AG10803 (cell line): ENCODE results near the gene SLF2.

Experiments
- DNase-seq: peaks from one replicate; pipeline ENCODE4 v3.0.0; 2010; ENCODE audit warnings: low read depth
- H3K4me3 ChIP-seq: 2 replicates; pipeline ENCODE4 v1.5.1; 2011; ENCODE audit warnings: mild to moderate bottlenecking, low read length, control low read depth
- TF ChIP-seq, protein P1 (sequence below): conservative IDR thresholded peaks from 2 replicates; pipeline ENCODE4 v1.5.1; 2011; ENCODE audit warnings: mild to moderate bottlenecking, low read length, control low read depth, inconsistent platforms

The SLF2 gene

DNA sequence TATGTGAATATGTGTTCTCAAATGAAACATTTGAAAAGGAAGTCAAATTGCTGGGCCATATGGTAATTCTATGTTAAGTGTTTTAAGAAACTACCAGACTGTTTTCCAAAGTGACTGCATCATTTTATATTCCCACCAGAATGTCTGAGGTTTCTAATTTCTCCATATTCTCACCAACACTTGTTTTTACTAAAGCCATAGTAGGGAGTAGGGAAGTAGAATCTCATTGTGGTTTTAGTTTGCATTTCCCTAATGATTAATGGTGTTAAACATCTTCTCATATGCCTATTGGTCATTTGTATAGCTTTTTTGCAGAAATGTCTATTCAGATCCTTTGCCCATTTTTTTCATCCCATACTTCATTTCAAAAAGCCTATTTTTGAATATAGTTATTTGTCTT lies 47.5 kb downstream of the SLF2 start:
- TF ChIP-seq, protein P1, sequence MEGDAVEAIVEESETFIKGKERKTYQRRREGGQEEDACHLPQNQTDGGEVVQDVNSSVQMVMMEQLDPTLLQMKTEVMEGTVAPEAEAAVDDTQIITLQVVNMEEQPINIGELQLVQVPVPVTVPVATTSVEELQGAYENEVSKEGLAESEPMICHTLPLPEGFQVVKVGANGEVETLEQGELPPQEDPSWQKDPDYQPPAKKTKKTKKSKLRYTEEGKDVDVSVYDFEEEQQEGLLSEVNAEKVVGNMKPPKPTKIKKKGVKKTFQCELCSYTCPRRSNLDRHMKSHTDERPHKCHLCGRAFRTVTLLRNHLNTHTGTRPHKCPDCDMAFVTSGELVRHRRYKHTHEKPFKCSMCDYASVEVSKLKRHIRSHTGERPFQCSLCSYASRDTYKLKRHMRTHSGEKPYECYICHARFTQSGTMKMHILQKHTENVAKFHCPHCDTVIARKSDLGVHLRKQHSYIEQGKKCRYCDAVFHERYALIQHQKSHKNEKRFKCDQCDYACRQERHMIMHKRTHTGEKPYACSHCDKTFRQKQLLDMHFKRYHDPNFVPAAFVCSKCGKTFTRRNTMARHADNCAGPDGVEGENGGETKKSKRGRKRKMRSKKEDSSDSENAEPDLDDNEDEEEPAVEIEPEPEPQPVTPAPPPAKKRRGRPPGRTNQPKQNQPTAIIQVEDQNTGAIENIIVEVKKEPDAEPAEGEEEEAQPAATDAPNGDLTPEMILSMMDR = no peak
- DNase-seq = no peak
- no peak overlapping the region for H3K4me3 ChIP-seq

DNA sequence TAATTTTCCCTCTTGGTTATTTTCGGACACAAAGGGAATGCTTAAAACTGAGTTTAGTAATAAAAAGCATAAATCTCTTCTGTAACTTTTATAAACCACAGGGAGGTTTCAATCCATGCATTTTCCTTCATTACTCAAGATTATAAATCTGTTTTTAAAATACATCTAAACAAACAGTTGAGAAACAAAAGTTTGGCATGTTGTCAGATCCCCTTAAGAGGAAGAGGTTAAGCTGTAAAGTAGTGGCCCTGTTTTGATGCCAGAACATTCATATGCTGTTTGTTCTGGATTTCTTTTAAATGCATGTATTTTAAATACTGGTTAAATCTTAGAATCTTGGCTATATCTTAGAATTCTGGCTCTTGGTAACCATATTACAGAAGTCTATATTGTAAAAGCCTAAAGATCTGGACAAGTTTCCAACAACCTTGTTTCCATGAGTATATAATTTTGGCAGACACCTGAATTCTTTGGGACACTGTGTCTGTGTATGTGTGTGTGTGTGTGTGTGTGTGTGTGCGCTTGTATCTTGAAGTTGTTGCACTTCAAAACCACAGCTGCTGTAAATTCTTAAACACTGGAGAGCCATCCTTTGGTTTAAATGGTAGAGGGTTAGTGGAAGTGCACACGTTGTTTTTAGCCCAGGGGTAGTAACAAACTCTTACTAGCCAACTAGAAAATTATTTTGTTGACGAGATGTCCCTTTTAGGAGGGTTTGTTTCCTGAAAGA lies 49.8 kb downstream of the SLF2 start:
- TF ChIP-seq, protein P1 = no peak
- H3K4me3 ChIP-seq = no peak overlapping the region
- no peak for DNase-seq

DNA sequence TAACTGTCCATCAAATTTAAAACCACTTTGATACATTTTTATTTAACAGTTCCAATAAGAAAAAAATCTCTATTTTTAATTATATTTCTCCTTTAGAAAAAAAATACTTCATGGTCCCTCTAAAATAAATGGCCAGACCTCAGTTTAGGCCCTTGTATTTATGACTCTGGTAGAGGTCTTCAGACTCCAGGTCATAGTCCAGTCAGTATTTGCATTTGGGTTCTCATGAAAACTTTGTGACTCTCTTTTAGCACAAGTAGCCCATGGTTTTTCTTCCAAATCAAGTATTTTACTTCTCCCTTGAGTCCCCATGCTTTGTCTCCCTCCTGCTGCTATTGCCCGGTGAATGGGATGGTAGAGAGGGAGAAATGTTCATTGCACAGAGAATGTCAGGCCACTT lies 51.1 kb downstream of the SLF2 start:
- TF ChIP-seq, protein P1 = no peak
- H3K4me3 ChIP-seq = no peak overlapping the region
- DNase-seq = no peak

DNA sequence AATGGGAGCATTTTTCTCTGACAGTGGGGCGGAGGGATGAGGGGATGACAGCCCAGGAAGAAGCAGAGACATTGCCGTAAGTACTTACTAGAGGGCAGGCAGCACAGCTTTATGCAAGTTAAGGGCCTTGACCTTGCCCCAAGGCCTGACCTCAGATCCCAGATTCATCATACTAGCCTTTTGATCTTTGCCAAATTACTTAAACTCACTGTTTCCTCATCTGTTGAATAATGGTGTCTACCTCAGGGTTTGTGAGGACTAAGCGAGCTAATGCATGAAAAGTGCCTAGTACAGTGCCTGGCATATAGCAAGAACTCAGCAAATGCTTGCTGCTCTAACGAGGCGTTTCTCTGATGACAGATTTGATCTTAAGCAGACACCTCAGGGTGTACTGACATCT lies 53.1 kb downstream of the SLF2 start:
- DNase-seq = no peak
- H3K4me3 ChIP-seq = no peak overlapping the region
- TF ChIP-seq, protein P1 = no peak

DNA sequence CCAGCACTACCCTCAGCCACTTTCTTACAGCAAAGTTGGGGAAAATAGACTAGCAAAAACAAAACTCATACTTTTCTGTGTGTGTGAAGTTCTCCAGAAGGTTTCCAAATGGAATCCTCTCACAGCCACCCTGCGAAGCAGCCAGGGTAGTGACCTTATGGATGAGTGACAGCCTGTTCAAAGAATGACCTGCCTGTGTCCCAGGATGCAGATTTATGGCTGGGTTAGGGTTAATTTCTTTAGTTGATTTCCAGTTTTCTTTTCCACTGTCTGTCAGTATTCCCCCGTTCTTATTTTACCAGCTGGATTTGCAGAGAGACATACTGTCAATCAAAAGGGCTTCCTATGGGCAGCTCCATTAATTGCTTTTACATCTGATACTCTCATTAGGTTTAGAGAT lies 54.1 kb downstream of the SLF2 start:
- TF ChIP-seq, protein P1 = no peak
- H3K4me3 ChIP-seq = no peak overlapping the region
- no peak for DNase-seq

DNA sequence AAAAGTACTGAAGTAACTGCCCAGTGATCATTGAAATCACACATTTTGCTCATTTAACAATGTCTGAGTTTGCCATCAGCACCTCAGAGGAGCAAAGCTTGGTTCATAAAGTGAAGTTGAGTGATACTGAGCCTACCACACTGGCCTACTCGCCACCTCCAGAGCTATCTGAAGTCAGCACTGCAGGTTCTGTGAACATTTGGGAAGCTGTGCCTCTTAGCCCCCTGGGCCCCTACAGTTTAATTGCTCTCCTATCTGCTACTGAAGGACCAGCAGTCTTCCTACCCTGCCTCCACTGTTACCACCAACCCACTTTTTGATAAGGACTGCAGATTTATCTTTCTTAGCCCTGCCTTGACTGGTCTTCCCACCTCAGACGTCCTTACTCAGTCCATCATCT lies 54.6 kb downstream of the SLF2 start:
- TF ChIP-seq, protein P1 = no peak
- no peak for DNase-seq

DNA sequence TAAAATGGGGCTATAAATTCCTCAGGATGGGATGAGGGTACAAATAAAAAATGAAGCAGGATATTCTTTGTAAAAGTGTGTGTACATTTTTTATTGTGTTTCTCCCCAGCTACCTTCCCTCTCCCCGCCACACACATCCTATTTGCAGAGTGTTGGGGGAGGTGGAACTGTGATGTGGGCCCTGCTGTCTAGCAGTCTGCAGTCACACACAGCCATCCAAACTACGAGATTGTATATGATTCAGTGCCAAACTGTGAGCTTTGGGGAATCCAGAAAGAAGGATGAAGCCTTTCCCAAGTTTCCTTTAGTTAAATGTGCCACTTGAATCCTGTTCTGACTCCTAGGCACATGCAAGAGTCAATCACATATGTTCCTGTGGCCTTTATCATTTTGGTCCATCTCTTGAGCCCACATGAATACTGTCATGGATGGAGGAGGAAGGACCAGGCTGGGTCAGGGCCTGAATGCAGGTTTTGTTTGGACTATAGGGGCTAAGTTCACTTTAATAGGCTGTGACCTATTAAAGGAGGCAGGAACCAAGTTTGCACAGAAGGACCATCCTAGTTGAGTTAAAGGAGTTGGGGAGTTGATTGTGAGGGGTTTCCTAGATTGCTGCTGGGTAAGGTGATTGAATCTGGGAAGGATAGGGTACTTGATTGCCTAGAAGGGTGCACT lies 55.4 kb downstream of the SLF2 start:
- DNase-seq = no peak

More for the DNA sequence above, 54.6 kb downstream of the SLF2 start:
- H3K4me3 ChIP-seq = no peak overlapping the region

More for the DNA sequence above, 55.4 kb downstream of the SLF2 start:
- TF ChIP-seq, protein P1 = no peak
- 0 out of 2 replicates have a peak overlapping the region, but pooled peaks have one; percentile 63 for H3K4me3 ChIP-seq
